Epithelial cell of esophagus (primary cell): ENCODE measurements around the gene SUMF1.

Experiments
- DNase-seq: peaks from one replicate; pipeline ENCODE4 v3.0.0; 2010; ENCODE audit warnings: low read depth
- H3K4me3 ChIP-seq: 2 replicates; pipeline ENCODE4 v1.5.1; 2011; ENCODE audit warnings: mild to moderate bottlenecking, low read length, control low read depth
- CTCF ChIP-seq: IDR thresholded peaks from 2 replicates; pipeline ENCODE4 v1.5.1; 2011; ENCODE audit warnings: low read depth, mild to moderate bottlenecking, low read length, control low read depth, inconsistent platforms; ENCODE audit not compliant: insufficient read depth; ENCODE audit errors: missing control alignments

SUMF1 gene

GRCh38 chr3:4472766-4473165 is 5.7 kb upstream of the SUMF1 start:
- H3K4me3 ChIP-seq, result no peak overlapping the region
- TF ChIP-seq CTCF, result no peak
- peak; percentile 6 for DNase-seq

- DNase-seq, result no peak
- H3K4me3 ChIP-seq, result no peak overlapping the region
- TF ChIP-seq CTCF, result no peak
These were observed 5.2 kb upstream of the SUMF1 start for GRCh38 chr3:4472312-4472711.

- no peak for DNase-seq
- no peak overlapping the region for H3K4me3 ChIP-seq
- no peak for TF ChIP-seq CTCF
These were observed 4.8 kb upstream of the SUMF1 start for GRCh38 chr3:4471907-4472306.

- TF ChIP-seq CTCF, result no peak
- H3K4me3 ChIP-seq, result peak overlapping the region; percentile 88
- no peak for DNase-seq
These were observed 426 bp upstream of the SUMF1 start for GRCh38 chr3:4467522-4467867.

GRCh38 chr3:4464576-4464975 is 2.5 kb downstream of the SUMF1 start:
- no peak for DNase-seq

GRCh38 chr3:4462369-4463040 is 4.6 kb downstream of the SUMF1 start:
- TF ChIP-seq CTCF, result no peak
- H3K4me3 ChIP-seq, result no peak overlapping the region
- no peak for DNase-seq

More at GRCh38 chr3:4464576-4464975, 2.5 kb downstream of the SUMF1 start:
- H3K4me3 ChIP-seq, result no peak overlapping the region
- no peak for TF ChIP-seq CTCF

GRCh38 chr3:4461468-4462090 is 5.5 kb downstream of the SUMF1 start:
- no peak for TF ChIP-seq CTCF
- DNase-seq, result no peak
- no peak overlapping the region for H3K4me3 ChIP-seq
